ENCODE measurements around the gene CASQ1.

The CASQ1 gene

GRCh38 chr1:160214481-160215140 is 24.2 kb downstream of the CASQ1 start:
- Histone ChIP-seq H3K36me3 (ENCODE audit: control insufficient read depth, insufficient read depth, low read length, severe bottlenecking) (peaks cover 92% of the 10 kb centered on the region), H3K27me3 (replicated peaks; ENCODE audit: control insufficient read depth, insufficient read depth, low read length) (no peaks in the 10 kb centered on the region), H3K9me3 (ENCODE audit: control insufficient read depth, low read length) (no peaks in the 10 kb centered on the region), H3K4me3 (ENCODE audit: low read length) (no peak overlapping the region), H3K4me1 (ENCODE audit: control insufficient read depth, insufficient read depth, low read length) (peaks cover 42% of the 10 kb centered on the region), H3K9ac (ENCODE audit: low read length) (peak overlapping the region; percentile 19)
- DNase-seq (ENCODE audit: low read depth), result peak; percentile 40

DNA sequence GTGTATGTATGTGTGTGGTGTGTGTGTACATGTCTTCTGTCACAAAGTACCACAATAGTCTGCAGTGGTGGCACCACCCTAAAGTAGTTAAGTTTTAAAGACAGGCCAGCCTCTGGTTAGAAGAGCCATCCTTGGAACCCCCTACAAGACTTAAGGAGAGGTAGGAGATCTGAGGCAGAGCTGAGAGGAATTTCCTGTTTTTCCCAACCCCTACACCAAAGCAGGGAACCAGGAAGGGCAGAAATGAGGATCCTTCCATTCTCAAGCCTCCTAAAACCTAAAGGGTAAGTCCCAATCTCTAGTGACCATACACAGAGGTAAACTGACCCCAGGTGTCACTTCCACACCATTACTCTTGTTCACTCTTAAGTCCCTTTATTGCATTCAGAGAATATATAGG is 25.9 kb downstream of the CASQ1 start:
- H3K36me3 ChIP-seq (ENCODE audit: control insufficient read depth, insufficient read depth, low read length, severe bottlenecking), result peaks cover 95% of the 10 kb centered on the region
- H3K4me1 ChIP-seq (ENCODE audit: control insufficient read depth, insufficient read depth, low read length), result peaks cover 44% of the 10 kb centered on the region
- no peak overlapping the region for H3K4me3 ChIP-seq (ENCODE audit: low read length)
- no peaks in the 10 kb centered on the region for H3K27me3 ChIP-seq (replicated peaks; ENCODE audit: control insufficient read depth, insufficient read depth, low read length)
- H3K9ac ChIP-seq (ENCODE audit: low read length), result peak overlapping the region; percentile 2
- H3K9me3 ChIP-seq (ENCODE audit: control insufficient read depth, low read length), result no peaks in the 10 kb centered on the region
- DNase-seq (ENCODE audit: low read depth), result no peak

DNA sequence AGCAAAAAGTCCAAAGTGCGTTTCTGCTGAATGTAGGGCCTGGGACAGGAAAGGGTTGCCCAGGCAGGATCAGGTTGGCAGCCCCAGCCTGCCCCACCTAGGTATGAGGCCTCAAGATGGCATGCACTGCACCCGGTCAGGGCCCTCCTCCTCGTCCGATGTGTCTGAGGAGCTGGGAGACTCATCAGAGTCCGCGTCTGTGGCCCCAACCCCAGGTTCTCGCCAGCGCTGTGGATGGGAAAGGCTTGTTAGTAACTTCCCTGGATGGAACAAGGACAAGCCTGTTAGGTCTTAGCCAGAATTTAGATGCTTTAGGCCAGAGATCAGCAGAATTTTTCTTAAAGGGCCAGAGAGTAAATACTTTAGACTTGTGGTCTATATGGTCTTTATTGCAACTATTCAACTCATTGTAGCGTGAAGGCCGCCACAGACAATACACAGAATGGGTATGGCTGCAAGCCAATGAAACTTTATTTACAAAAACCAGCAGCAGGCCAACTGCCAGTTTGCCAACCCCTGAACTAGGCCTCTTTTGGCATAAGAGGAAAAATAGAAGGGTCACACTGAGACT is 27.2 kb downstream of the CASQ1 start:
- DNase-seq (ENCODE audit: low read depth), result no peak
- no peaks in the 10 kb centered on the region for H3K9me3 ChIP-seq (ENCODE audit: control insufficient read depth, low read length)
- H3K9ac ChIP-seq (ENCODE audit: low read length), result peak overlapping the region; percentile 54
- H3K4me3 ChIP-seq (ENCODE audit: low read length), result no peak overlapping the region
- H3K36me3 ChIP-seq (ENCODE audit: control insufficient read depth, insufficient read depth, low read length, severe bottlenecking), result peaks cover 94% of the 10 kb centered on the region
- no peaks in the 10 kb centered on the region for H3K27me3 ChIP-seq (replicated peaks; ENCODE audit: control insufficient read depth, insufficient read depth, low read length)
- peaks cover 49% of the 10 kb centered on the region for H3K4me1 ChIP-seq (ENCODE audit: control insufficient read depth, insufficient read depth, low read length)

DNA sequence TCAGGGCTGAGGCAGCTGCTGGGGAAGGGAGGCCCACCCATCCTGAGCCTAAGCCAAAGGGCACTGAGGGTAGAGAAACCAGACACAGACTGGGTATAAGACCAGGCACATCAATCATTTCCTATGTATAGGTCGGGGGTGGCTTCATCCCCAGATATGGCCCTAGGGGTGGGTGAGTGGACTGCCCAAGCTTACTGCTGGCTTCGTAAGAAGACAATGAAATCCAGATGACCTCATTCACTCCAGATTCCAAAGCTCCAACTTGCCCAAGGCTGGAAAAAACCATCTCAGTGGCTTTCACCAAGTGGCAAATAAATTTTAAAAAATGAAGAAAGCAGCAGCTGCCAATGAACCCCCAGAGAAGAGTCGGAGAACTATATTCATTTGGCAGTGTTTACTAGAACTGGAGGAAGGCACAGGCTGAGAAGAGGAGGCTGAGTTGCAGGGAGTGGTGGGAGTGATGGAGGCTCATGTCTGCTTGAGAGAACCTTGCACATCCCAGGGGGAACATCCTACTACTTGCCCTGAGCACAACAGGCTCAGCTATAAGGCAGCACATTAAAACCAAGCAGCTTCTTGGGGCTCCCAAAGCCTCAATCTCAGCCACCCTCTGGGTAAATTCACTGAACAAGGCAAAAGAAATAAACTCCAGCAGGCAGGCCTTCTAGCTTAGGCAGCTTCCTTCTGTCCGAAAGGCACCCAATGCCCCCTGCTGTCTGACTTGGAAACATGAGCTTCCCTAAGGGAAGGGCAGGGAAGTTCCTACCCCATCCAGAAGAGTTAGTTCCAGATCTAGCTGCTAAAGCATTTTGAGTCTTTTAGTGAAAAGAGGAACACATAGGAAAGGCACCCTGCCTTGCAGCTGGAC is 28.9 kb downstream of the CASQ1 start:
- Histone ChIP-seq H3K36me3 (ENCODE audit: control insufficient read depth, insufficient read depth, low read length, severe bottlenecking) (peaks cover 95% of the 10 kb centered on the region), H3K4me3 (ENCODE audit: low read length) (no peak overlapping the region), H3K9me3 (ENCODE audit: control insufficient read depth, low read length) (no peaks in the 10 kb centered on the region), H3K4me1 (ENCODE audit: control insufficient read depth, insufficient read depth, low read length) (peaks cover 49% of the 10 kb centered on the region), H3K27me3 (replicated peaks; ENCODE audit: control insufficient read depth, insufficient read depth, low read length) (no peaks in the 10 kb centered on the region), H3K9ac (ENCODE audit: low read length) (peak overlapping the region; percentile 54)
- DNase-seq (ENCODE audit: low read depth), result peak; percentile 84

GRCh38 chr1:160220301-160220700 is 29.9 kb downstream of the CASQ1 start:
- no peaks in the 10 kb centered on the region for H3K9me3 ChIP-seq (ENCODE audit: control insufficient read depth, low read length)
- H3K9ac ChIP-seq (ENCODE audit: low read length), result no peak overlapping the region
- H3K4me1 ChIP-seq (ENCODE audit: control insufficient read depth, insufficient read depth, low read length), result peaks cover 44% of the 10 kb centered on the region
- no peaks in the 10 kb centered on the region for H3K27me3 ChIP-seq (replicated peaks; ENCODE audit: control insufficient read depth, insufficient read depth, low read length)
- no peak overlapping the region for H3K4me3 ChIP-seq (ENCODE audit: low read length)
- H3K36me3 ChIP-seq (ENCODE audit: control insufficient read depth, insufficient read depth, low read length, severe bottlenecking), result peaks cover 95% of the 10 kb centered on the region
- no peak for DNase-seq (ENCODE audit: low read depth)

- H3K27me3 ChIP-seq (replicated peaks; ENCODE audit: control insufficient read depth, insufficient read depth, low read length), result no peaks in the 10 kb centered on the region
- DNase-seq (ENCODE audit: low read depth), result no peak
- H3K4me1 ChIP-seq (ENCODE audit: control insufficient read depth, insufficient read depth, low read length), result peaks cover 44% of the 10 kb centered on the region
- H3K9me3 ChIP-seq (ENCODE audit: control insufficient read depth, low read length), result no peaks in the 10 kb centered on the region
- no peak overlapping the region for H3K4me3 ChIP-seq (ENCODE audit: low read length)
- H3K36me3 ChIP-seq (ENCODE audit: control insufficient read depth, insufficient read depth, low read length, severe bottlenecking), result peaks cover 95% of the 10 kb centered on the region
- peak overlapping the region; percentile 19 for H3K9ac ChIP-seq (ENCODE audit: low read length)
Observed at GRCh38 chr1:160221089-160221488, 30.7 kb downstream of the CASQ1 start.

DNA sequence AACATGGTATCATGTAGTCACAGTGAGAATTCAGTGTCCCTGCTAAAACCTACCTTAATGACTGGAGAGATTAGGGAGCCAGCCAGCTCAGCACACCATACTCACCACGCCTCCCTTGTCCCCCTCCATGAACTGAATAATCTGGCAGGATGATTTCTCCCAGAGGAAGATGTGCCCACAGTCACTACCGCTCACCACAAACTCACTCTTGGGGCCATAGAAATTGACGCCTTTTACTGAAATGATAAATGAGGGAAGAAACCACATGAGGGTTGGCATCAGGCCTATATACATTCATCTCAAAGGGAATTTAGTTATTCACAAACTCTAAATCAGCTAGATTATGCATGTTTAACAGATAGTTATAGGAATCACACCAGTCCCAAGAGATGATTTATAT is 32.2 kb downstream of the CASQ1 start:
- H3K9me3 ChIP-seq (ENCODE audit: control insufficient read depth, low read length), result no peaks in the 10 kb centered on the region
- H3K36me3 ChIP-seq (ENCODE audit: control insufficient read depth, insufficient read depth, low read length, severe bottlenecking), result peaks cover 96% of the 10 kb centered on the region
- no peak for DNase-seq (ENCODE audit: low read depth)
- no peaks in the 10 kb centered on the region for H3K27me3 ChIP-seq (replicated peaks; ENCODE audit: control insufficient read depth, insufficient read depth, low read length)
- H3K4me3 ChIP-seq (ENCODE audit: low read length), result no peak overlapping the region
- H3K4me1 ChIP-seq (ENCODE audit: control insufficient read depth, insufficient read depth, low read length), result peaks cover 39% of the 10 kb centered on the region
- no peak overlapping the region for H3K9ac ChIP-seq (ENCODE audit: low read length)

- no peak overlapping the region for H3K9ac ChIP-seq (ENCODE audit: low read length)
- H3K36me3 ChIP-seq (ENCODE audit: control insufficient read depth, insufficient read depth, low read length, severe bottlenecking), result peaks cover 97% of the 10 kb centered on the region
- DNase-seq (ENCODE audit: low read depth), result no peak
- H3K9me3 ChIP-seq (ENCODE audit: control insufficient read depth, low read length), result no peaks in the 10 kb centered on the region
- peaks cover 19% of the 10 kb centered on the region for H3K4me1 ChIP-seq (ENCODE audit: control insufficient read depth, insufficient read depth, low read length)
- H3K27me3 ChIP-seq (replicated peaks; ENCODE audit: control insufficient read depth, insufficient read depth, low read length), result no peaks in the 10 kb centered on the region
- H3K4me3 ChIP-seq (ENCODE audit: low read length), result no peak overlapping the region
Observed at GRCh38 chr1:160224606-160225005, 34.2 kb downstream of the CASQ1 start.

DNA sequence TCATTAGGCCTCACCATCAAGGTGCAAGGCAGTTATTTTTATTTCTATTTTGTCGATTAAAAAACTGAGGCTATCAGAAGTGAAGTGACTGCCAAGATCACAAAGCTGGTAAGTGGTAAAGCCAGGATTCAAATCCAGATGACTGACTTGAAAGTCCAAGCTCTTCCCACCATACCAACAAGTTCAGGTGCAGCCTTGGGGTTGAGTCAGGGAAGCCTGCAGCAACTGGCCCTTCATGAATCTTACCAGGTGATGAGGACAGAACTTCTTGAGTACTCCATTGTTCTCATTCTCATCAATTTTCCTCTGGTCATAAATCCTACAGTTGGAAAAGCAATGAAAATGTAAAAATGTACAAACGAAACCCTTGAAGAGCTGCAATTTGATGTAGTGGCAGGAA is 35.0 kb downstream of the CASQ1 start:
- Histone ChIP-seq H3K9ac (ENCODE audit: low read length) (no peak overlapping the region), H3K4me1 (ENCODE audit: control insufficient read depth, insufficient read depth, low read length) (peaks cover 13% of the 10 kb centered on the region), H3K36me3 (ENCODE audit: control insufficient read depth, insufficient read depth, low read length, severe bottlenecking) (peaks cover 100% of the 10 kb centered on the region), H3K9me3 (ENCODE audit: control insufficient read depth, low read length) (no peaks in the 10 kb centered on the region), H3K4me3 (ENCODE audit: low read length) (no peak overlapping the region), H3K27me3 (replicated peaks; ENCODE audit: control insufficient read depth, insufficient read depth, low read length) (no peaks in the 10 kb centered on the region)
- DNase-seq (ENCODE audit: low read depth), result no peak

DNA sequence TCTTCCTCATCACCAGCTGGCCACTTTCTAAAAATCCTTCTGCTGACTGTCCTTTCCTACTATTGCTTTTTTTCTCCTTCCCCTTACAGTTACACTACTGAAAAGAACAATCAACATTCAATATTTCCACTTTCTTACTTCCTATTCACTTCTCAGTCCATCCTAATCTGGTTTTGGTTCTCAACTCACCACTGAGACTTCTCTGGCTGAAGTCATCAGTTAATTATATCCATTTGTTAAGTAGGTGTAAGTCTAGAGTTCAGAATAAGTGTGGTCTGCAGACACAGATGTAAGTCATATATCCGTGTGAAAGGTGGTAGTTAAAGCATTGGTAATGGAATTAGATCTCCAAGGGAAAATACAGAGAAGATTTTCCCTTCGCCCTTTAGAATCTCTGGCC is 36.2 kb downstream of the CASQ1 start:
- Histone ChIP-seq H3K36me3 (ENCODE audit: control insufficient read depth, insufficient read depth, low read length, severe bottlenecking) (peaks cover 100% of the 10 kb centered on the region), H3K4me3 (ENCODE audit: low read length) (no peak overlapping the region), H3K9ac (ENCODE audit: low read length) (no peak overlapping the region), H3K4me1 (ENCODE audit: control insufficient read depth, insufficient read depth, low read length) (peaks cover 2% of the 10 kb centered on the region), H3K9me3 (ENCODE audit: control insufficient read depth, low read length) (no peaks in the 10 kb centered on the region), H3K27me3 (replicated peaks; ENCODE audit: control insufficient read depth, insufficient read depth, low read length) (no peaks in the 10 kb centered on the region)
- DNase-seq (ENCODE audit: low read depth), result no peak

- Histone ChIP-seq H3K9ac (ENCODE audit: low read length) (no peak overlapping the region), H3K27me3 (replicated peaks; ENCODE audit: control insufficient read depth, insufficient read depth, low read length) (no peaks in the 10 kb centered on the region), H3K9me3 (ENCODE audit: control insufficient read depth, low read length) (no peaks in the 10 kb centered on the region), H3K4me3 (ENCODE audit: low read length) (no peak overlapping the region), H3K4me1 (ENCODE audit: control insufficient read depth, insufficient read depth, low read length) (no peaks in the 10 kb centered on the region), H3K36me3 (ENCODE audit: control insufficient read depth, insufficient read depth, low read length, severe bottlenecking) (peaks cover 100% of the 10 kb centered on the region)
- DNase-seq (ENCODE audit: low read depth), result no peak
Observed at GRCh38 chr1:160227034-160227433, 36.7 kb downstream of the CASQ1 start.

All from adipocyte (in vitro differentiated cells).